D721Med (cell line): ENCODE measurements around the gene DAAM2.

Experiments used
- DNase-seq: peaks from one replicate; pipeline ENCODE4 v3.0.0; 2011; ENCODE audit warnings: low spot score; ENCODE audit not compliant: insufficient read length
- FAIRE-seq: peaks from 2 replicates; lab custom pipeline; 2011; peaks lifted over from hg19 to GRCh38; lab: Jason Lieb, UNC
- TF ChIP-seq, protein P1 (sequence below): IDR thresholded peaks from 2 replicates; pipeline ENCODE4 v1.5.1; 2012; ENCODE audit warnings: mild to moderate bottlenecking, control low read depth; ENCODE audit not compliant: insufficient read depth; ENCODE audit errors: missing control alignments

Gene DAAM2

DNA sequence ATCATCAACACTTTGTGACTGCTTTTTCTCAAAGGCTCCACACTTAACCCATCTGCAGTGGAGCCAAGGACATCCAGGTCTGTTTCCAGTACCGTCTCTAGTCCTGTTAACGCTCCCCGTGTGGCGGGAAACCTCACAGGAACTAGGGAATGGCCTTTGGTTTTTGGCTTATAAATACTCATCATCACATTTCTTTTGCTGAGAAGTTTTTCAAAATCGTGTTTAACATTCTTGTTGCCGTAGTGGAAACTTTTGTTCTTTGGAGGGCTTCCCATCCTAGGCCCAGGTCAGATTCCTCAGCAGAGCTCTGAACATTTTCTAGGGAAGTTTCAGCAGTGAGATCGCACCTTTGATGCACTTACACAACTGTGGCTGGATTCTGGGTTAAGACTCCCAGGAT, 24.6 kb downstream of the DAAM2 start:
- TF ChIP-seq, protein P1, sequence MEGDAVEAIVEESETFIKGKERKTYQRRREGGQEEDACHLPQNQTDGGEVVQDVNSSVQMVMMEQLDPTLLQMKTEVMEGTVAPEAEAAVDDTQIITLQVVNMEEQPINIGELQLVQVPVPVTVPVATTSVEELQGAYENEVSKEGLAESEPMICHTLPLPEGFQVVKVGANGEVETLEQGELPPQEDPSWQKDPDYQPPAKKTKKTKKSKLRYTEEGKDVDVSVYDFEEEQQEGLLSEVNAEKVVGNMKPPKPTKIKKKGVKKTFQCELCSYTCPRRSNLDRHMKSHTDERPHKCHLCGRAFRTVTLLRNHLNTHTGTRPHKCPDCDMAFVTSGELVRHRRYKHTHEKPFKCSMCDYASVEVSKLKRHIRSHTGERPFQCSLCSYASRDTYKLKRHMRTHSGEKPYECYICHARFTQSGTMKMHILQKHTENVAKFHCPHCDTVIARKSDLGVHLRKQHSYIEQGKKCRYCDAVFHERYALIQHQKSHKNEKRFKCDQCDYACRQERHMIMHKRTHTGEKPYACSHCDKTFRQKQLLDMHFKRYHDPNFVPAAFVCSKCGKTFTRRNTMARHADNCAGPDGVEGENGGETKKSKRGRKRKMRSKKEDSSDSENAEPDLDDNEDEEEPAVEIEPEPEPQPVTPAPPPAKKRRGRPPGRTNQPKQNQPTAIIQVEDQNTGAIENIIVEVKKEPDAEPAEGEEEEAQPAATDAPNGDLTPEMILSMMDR = no peak
- FAIRE-seq (no peak), DNase-seq (no peak)

DNA sequence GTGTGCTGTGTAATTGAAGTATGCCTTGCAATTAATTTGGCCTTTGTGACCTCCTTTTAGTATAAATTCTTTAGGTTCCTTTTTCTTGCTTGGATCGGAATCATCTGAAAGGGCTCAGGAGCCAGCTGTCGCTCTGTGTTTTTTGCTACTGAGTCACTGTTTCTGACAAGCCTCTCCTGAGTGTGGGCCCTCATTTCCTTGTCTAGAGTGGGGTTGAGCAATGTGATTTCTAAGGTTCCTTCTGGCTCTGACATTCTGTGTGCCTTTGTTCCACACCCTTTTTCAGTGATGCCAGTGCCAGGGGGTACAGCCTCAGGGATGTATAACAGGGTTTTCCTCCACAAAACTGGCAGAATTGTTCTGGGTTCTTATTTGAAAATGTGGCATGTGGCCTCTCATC, 26.5 kb downstream of the DAAM2 start:
- no peak for FAIRE-seq
- TF ChIP-seq, protein P1 = no peak
- no peak for DNase-seq

DNA sequence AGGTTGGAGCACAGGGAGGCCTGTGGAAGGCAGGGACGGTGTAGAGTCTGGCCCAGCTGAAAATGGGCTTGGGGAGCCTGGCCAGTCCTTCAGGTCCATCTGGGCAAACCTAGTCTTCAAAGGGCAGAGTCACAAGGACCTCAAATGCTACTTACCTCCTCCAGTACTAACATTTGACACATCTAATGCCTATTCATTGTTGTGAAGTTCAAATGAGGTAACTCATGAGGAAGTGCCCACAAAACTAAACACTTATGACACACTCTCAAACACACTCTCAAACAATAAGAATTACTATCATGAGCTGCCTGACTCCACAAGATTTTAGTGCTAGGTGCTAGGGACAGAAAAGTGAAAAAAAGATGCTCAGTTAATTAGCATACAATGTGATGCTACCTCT, 27.1 kb downstream of the DAAM2 start:
- FAIRE-seq = no peak
- DNase-seq = no peak
- TF ChIP-seq, protein P1 = no peak

DNA sequence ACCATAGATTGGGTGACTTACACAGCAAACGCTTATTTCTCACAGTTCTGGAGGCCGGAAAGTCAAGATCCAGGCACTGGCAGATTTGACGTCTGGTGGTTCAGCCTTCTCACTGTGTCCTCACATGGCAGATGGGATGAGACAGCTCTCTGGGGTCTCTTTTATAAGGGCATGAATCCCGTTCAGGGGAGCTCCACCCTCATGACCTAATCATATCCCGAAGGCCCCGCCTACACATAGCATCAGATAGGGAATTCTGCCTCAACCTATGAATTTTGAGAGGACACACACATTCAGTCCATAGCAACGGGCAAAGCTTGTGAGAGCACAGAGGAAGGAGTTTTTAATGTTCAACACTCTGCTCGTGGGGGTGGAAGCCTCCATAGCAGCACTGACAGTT, 27.5 kb downstream of the DAAM2 start:
- FAIRE-seq (no peak), DNase-seq (no peak)
- TF ChIP-seq, protein P1 = no peak

DNA sequence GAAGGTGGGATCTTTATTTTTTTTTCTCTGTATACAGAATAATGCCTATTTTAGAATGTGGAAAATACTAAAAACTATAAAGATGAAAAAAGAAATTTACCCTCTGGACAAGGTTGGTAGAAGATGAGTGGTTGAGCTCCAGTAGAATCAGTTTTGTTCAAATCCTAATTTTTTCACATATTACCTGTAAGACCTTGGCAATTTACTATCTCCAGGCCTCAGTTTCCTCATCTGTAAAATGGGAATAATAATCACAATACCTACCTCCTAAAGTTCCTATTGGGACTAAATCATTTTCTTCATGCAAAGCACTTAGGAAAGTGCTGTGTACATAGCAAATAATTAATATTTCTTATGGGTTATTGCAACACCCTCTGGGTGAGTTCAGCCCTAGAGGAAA, 28.4 kb downstream of the DAAM2 start:
- no peak for FAIRE-seq
- DNase-seq = no peak
- TF ChIP-seq, protein P1 = no peak

DNA sequence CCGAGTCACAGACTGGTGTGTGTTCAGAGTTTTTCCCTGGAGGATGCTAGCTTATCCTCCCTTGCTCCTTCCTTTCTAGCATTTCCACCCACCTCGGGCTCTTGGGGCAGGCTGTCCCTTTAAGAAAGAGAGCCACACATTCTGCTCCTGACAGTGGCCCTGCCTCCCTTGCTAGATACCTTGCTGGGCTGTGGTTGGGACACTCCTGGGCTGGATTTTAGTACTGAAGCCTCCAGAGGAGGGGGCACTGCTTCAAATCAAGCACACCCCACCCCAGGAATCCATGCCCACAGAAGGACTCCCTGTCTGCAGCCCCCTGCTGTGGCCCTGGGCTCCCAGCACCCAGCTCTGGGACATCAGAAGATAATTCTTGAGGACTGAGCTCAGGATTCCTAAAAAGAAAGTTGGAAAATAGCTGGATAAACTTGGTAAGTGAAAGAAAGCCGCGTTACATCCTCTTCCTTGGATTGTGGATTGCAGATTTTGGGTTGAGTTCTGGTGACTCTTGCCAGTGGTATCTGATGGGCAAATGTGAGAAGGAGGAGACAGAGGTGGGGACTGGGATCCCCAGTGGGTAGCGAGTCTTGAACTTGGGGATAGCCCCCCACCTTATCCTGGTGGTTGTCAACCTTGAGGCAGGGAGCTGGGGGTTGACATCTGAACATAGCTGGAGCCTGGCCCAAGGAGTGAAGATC, 29.0 kb downstream of the DAAM2 start:
- FAIRE-seq = no peak
- TF ChIP-seq, protein P1 = no peak
- DNase-seq = no peak

DNA sequence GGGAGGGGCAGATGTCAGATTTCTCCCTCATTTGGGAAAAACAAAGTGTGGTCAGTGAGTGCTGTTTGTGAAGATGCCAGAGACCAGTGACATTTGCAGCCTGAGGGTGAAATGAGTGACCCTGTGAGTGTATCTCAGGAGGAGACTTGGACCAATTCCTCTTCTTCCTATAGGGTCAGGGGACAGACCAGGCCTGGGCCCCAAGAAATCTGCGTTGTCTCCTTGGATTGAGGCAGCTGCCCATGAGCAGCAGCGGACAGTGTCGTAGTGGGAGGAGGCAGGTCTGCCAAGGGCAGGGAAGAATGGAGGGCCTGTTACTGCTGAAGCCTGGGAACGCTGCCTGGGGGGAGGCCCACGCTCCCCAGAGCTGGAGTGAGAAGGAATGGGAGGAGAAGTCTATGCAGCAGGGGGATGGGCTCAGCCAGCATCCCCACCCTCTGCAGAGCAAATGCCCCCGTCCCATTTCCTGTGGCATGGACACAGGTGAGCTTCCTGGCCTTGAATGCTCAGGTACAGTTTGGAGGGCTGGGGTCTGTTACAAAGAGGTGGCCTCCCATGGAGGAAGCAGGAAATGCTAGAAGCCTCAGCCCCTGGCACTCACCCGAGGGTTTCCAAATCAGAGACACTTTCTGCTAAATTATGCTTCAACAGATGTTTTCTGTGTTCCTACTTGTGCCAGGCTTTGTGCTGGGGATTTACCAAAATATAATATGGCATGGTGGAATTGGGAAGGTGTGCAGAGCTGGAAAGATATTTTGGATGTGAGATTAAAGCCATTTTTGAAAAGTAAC, 29.8 kb downstream of the DAAM2 start:
- FAIRE-seq (no peak), DNase-seq (no peak)
- TF ChIP-seq, protein P1 = no peak
